B cell (primary cell): ENCODE data around the gene GPLD1. TPM values are rescaled to one million over a fixed set of nuclear protein-coding genes. Genes with fewer than 3 reads are reported as not detected.

ENCODE experiments used
- ATAC-seq: fragments of 200-7000 bp; cut with Tn5 transposase; one replicate; pipeline ENCODE4 v1.10.0; 2021; ENCODE audit warnings: low read depth, mild to moderate bottlenecking, moderate number of reproducible peaks, moderate library complexity
- CTCF ChIA-PET: fragments of 350-600 bp; sonication (Branson Sonifier 250); formaldehyde crosslinking; loops from one replicate; lab custom pipeline; 2021; ENCODE audit warnings: antibody characterized with exemption, inconsistent platforms; lab: Charles Lee
- POLR2A ChIA-PET: fragments of 350-600 bp; sonication (Branson Sonifier 250); formaldehyde crosslinking; loops from one replicate; lab custom pipeline; 2021; ENCODE audit warnings: antibody characterized with exemption; lab: Charles Lee
- DNase-seq: peaks from one replicate; pipeline ENCODE4 v3.0.0; 2013
- H2AFZ ChIP-seq: 2 replicates; pipeline ENCODE4 v1.6.1; 2012; ENCODE audit warnings: mild to moderate bottlenecking, low read depth, low read length; ENCODE audit not compliant: insufficient read depth, poor library complexity, severe bottlenecking
- H3K27ac ChIP-seq, 2 donors: 1 replicate in 1 of 2; 2 replicates in 1 of 2; pipeline ENCODE4 v1.5.1; 2012 to 2013; ENCODE audit warnings: low read length in 2 of 2, mild to moderate bottlenecking in 2 of 2, moderate library complexity in 1 of 2
- H3K27me3 ChIP-seq, 4 experiments: fragments of 200-600 bp in 1 of 4; sonication (generic) in 1 of 4; replicated peaks in 1 of 4; 1 replicate in 2 of 4; 2 replicates in 2 of 4; pipeline versions ENCODE4 v1.6.1 to v1.7.0; 2013 to 2016; ENCODE audit warnings: low read length in 3 of 4, mild to moderate bottlenecking in 2 of 4, mixed read lengths in 1 of 4, moderate library complexity in 1 of 4; ENCODE audit not compliant: insufficient read depth in 4 of 4, control insufficient read depth in 3 of 4; ENCODE audit errors: control extremely low read depth in 1 of 4
- H3K36me3 ChIP-seq, 2 experiments: replicated peaks in 1 of 2; 1 replicate in 1 of 2; 2 replicates in 1 of 2; pipeline versions ENCODE4 v1.6.1 to v1.7.1; 2013; ENCODE audit warnings: low read length in 1 of 2; ENCODE audit not compliant: insufficient read depth in 2 of 2, control insufficient read depth in 1 of 2; ENCODE audit errors: control extremely low read depth in 1 of 2, extremely low read depth in 1 of 2
- H3K4me1 ChIP-seq, 2 donors: fragments of 200-600 bp in 1 of 2; sonication (generic) in 1 of 2; 1 replicate in 1 of 2; 2 replicates in 1 of 2; pipeline versions ENCODE4 v1.5.1 to v1.6.1; 2013 to 2017; ENCODE audit warnings: low read length in 2 of 2; ENCODE audit not compliant: control insufficient read depth in 2 of 2, insufficient read depth in 2 of 2
- H3K4me2 ChIP-seq: replicated peaks from 2 replicates; pipeline ENCODE3; 2012; ENCODE audit warnings: mild to moderate bottlenecking, low read depth, low read length; ENCODE audit not compliant: poor library complexity, severe bottlenecking
- H3K4me3 ChIP-seq, 5 experiments: fragments of 200-600 bp in 1 of 5; sonication (generic) in 1 of 5; 1 replicate in 3 of 5; 2 replicates in 2 of 5; pipeline versions ENCODE4 v1.5.1 to v1.7.0; 2011 to 2016; ENCODE audit warnings: low read length in 4 of 5, mild to moderate bottlenecking in 4 of 5, low read depth in 2 of 5, control low read depth in 1 of 5, moderate library complexity in 1 of 5; ENCODE audit not compliant: insufficient read depth in 1 of 5; ENCODE audit errors: control extremely low read depth in 1 of 5, extremely low read depth in 1 of 5
- H3K79me2 ChIP-seq: fragments of 200-600 bp; sonication (generic); one replicate; pipeline ENCODE4 v1.6.0; 2016; ENCODE audit warnings: low read length; ENCODE audit not compliant: control insufficient read depth, insufficient read depth
- H3K9ac ChIP-seq: fragments of 200-600 bp; sonication (generic); 2 replicates; pipeline ENCODE4 v1.6.1; 2017; ENCODE audit warnings: mild to moderate bottlenecking, low read length, moderate library complexity
- H3K9me3 ChIP-seq, 3 donors: one replicate each; pipeline versions ENCODE4 v1.6.1 to v1.7.1; 2013; ENCODE audit warnings: low read length in 2 of 3; ENCODE audit not compliant: control insufficient read depth in 2 of 3, insufficient read depth in 1 of 3; ENCODE audit errors: control extremely low read depth in 1 of 3
- H4K20me1 ChIP-seq: 2 replicates; pipeline ENCODE4 v1.6.0; 2012; ENCODE audit warnings: mild to moderate bottlenecking, low read length; ENCODE audit not compliant: insufficient read depth, control insufficient read depth, poor library complexity, severe bottlenecking
- H3K27ac Mint-ChIP-seq: one replicate; pipeline ENCODE4 v1.8.0; 2021; ENCODE audit warnings: mixed read lengths
- H3K27me3 Mint-ChIP-seq: one replicate; pipeline ENCODE4 v1.8.0; 2021; ENCODE audit warnings: mixed read lengths
- H3K4me1 Mint-ChIP-seq: one replicate; pipeline ENCODE4 v1.8.0; 2021; ENCODE audit warnings: mixed read lengths
- H3K4me3 Mint-ChIP-seq: one replicate; pipeline ENCODE4 v1.8.0; 2021; ENCODE audit warnings: mixed read lengths
- H3K9me3 Mint-ChIP-seq: one replicate; pipeline ENCODE4 v1.8.0; 2022; ENCODE audit warnings: mixed read lengths; ENCODE audit not compliant: insufficient read depth
- CTCF ChIP-seq: fragments of 200-600 bp; IDR thresholded peaks from one replicate; pipeline ENCODE4 v1.8.0; 2022; ENCODE audit warnings: antibody characterized with exemption, mild to moderate bottlenecking
- EZH2 ChIP-seq: IDR thresholded peaks from 2 replicates; pipeline ENCODE4 v1.6.1; 2012; ENCODE audit warnings: borderline replicate concordance, low read depth, mild to moderate bottlenecking, moderate library complexity, low read length; ENCODE audit not compliant: insufficient read depth, poor library complexity, severe bottlenecking
- WGBS: methylation state at CpG from one replicate; pipeline ENCODE4 v1.1.5; 2013; ENCODE audit warnings: missing lambda C conversion rate; ENCODE audit not compliant: insufficient coverage; 5-methylcytosine and 5-hydroxymethylcytosine counted together
- intact Hi-C: fragments of 100-400 bp; cut with micrococcal nuclease; formaldehyde crosslinking; loops from one replicate; pipeline ENCODE4 v1.10.0; 2022
- polyA plus RNA-seq: library from polyadenylated mRNA; depleted of rRNA; stranded (reverse); fragments of >200 nt; gene quantifications from 2 replicates; pipeline ENCODE4 v1.2.3, GENCODE V29; 2012
- total RNA-seq, 2 donors: library from RNA; stranded (reverse); fragments of 120-200 nt in 1 of 2; gene quantifications; 1 replicate in 1 of 2; 2 replicates in 1 of 2; pipeline versions ENCODE4 v1.2.3 to v1.2.4, GENCODE V29; 2013 to 2022

Gene GPLD1
- total and polyA plus RNA-seq, 2 donors (not counting 1 experiment from before 2014, with no cell fraction given): 1.9 to 7.0 TPM

GRCh38 chr6:24536466-24536865 lies 47.1 kb upstream of the GPLD1 start:
- Mint-ChIP-seq H3K4me3 (no peak overlapping the region), H3K4me1 (no peaks in the 10 kb centered on the region), H3K9me3 (no peaks in the 10 kb centered on the region), H3K27ac (no peak overlapping the region), H3K27me3 (no peaks in the 10 kb centered on the region)
- Histone ChIP-seq H2AFZ (no peak overlapping the region), H3K36me3 (peaks cover 0 to 48% of the 10 kb centered on the region in 2 experiments), H3K27me3 (no peaks in the 10 kb centered on the region), H3K27ac (no peak overlapping the region), H4K20me1 (no peaks in the 10 kb centered on the region), H3K9me3 (no peaks in the 10 kb centered on the region), H3K4me2 (no peak overlapping the region), H3K4me3 (no peak overlapping the region), H3K79me2 (no peaks in the 10 kb centered on the region), H3K9ac (no peak overlapping the region), H3K4me1 (no peaks in the 10 kb centered on the region)
- DNase-seq (no peak), ATAC-seq (no peak)
- ChIA-PET POLR2A (no interaction called here), CTCF (interaction anchor here (0.6 to 1.3 kb wide), 3 partner anchors 9 to 48 kb away, joined by 3 to 4 read pairs (median 4); no protein-coding TSS in a partner anchor)
- WGBS: 96% methylated on average over 3 of the region's 4 CpGs
- intact Hi-C loops: no loop called here
- TF ChIP-seq EZH2 (no peak), CTCF (no peak)

- no peak overlapping the region for H3K9ac ChIP-seq
- no peak for ATAC-seq
- no peaks in the 10 kb centered on the region for H3K4me1 ChIP-seq
- 0% methylated on average over 1 of the region's 3 CpGs for WGBS
- Mint-ChIP-seq H3K27me3 (no peaks in the 10 kb centered on the region), H3K27ac (no peak overlapping the region), H3K4me1 (no peaks in the 10 kb centered on the region), H3K4me3 (no peak overlapping the region), H3K9me3 (no peaks in the 10 kb centered on the region)
- H3K9me3 ChIP-seq: no peaks in the 10 kb centered on the region
- H2AFZ ChIP-seq: no peak overlapping the region
- ChIA-PET POLR2A (no interaction called here), CTCF (interaction anchor here (1.3 kb wide), 2 partner anchors 12 to 40 kb away, joined by 4 to 6 read pairs; partner anchors contain the start of gene ALDH5A1)
- intact Hi-C loops: no loop called here
- H4K20me1 ChIP-seq: no peaks in the 10 kb centered on the region
- H3K4me3 ChIP-seq: no peak overlapping the region
- no peak overlapping the region for H3K27ac ChIP-seq
- no peak overlapping the region for H3K4me2 ChIP-seq
- TF ChIP-seq CTCF (no peak), EZH2 (no peak)
- DNase-seq: no peak
- H3K79me2 ChIP-seq: no peaks in the 10 kb centered on the region
- no peaks in the 10 kb centered on the region for H3K27me3 ChIP-seq
- H3K36me3 ChIP-seq: peaks cover 0 to 48% of the 10 kb centered on the region in 2 experiments
Measured at GRCh38 chr6:24535210-24535609, 45.8 kb upstream of the GPLD1 start.
